Measurements from ENCODE around the gene OR1F1. TPM values are rescaled to one million over a fixed set of nuclear protein-coding genes. Genes with fewer than 3 reads are reported as not detected.

Gene OR1F1
- total RNA-seq, 2 experiments from 2014 or later, result not detected

DNA sequence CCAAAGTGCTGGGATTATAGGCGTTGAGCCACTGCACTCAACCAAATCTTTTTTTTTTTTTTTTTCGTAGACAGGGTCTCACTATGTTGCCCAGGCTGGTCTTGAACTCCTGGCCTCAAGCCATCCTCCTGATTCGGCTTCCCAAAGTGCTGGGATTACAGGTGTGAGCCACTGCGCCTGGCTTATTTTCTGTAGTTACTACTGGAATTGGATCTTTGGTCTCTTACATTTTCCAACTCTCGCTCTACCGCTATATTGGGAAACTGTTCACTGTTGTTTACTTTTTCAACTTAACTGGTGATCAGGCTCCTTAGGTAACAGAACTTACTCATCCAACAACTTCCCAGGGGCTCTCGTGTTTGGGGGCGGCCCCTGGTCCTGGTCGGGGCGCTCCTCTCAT, 32.8 kb downstream of the OR1F1 start:
- Mint-ChIP-seq H3K36me3 (ENCODE audit: low read depth) (peaks cover 64% of the 10 kb centered on the region), H3K27ac (no peak overlapping the region), H3K9me3 (peaks cover 59% of the 10 kb centered on the region), H3K27me3 (no peaks in the 10 kb centered on the region), H3K4me1 (peaks cover 17% of the 10 kb centered on the region), H3K4me3 (no peak overlapping the region)
- POLR2A ChIA-PET, result interaction anchor here (0.9 to 2.6 kb wide), 2 partner anchors 14 kb away, joined by 4 to 17 read pairs; partner anchors contain the start of gene ZNF200
- no peak for DNase-seq
- CTCF ChIA-PET, result no interaction called here

DNA sequence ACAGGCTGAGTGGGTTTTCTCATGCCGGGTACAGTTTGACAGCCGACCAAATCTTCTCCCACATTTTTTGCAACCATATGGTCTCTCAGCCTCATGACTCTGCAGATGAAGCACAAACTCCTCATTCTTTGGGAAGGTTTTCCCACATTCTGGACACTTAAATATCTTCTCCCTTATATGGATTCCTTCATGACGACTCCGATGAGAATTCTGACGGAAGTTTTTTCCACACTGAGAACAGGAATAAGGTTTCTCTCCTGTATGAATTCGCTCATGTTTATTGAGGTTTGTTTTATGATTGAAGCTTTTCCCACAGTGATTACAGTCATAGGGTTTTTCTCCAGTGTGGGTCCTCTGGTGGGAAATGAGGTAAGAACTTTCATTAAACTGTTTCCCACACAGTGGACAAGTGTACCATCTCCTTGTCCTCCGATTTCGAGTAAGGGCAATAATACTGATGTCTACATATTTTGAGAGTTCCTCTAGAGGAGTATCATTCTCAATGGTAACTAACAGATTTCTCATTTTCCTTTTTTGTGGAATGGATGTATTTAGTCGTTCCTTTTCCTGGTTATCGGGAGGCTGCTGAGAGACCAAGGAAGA, 36.0 kb downstream of the OR1F1 start:
- Mint-ChIP-seq H3K27me3 (no peaks in the 10 kb centered on the region), H3K27ac (no peak overlapping the region), H3K4me3 (no peak overlapping the region), H3K4me1 (no peaks in the 10 kb centered on the region), H3K9me3 (peaks cover 59% of the 10 kb centered on the region), H3K36me3 (ENCODE audit: low read depth) (peaks cover 71% of the 10 kb centered on the region)
- POLR2A ChIA-PET, result interaction anchor here (0.7 to 1.1 kb wide), 2 partner anchors 10 to 185 kb away, joined by 3 to 5 read pairs; no protein-coding TSS in a partner anchor
- no peak for DNase-seq
- CTCF ChIA-PET, result no interaction called here

GRCh38 chr16:3234543-3234856, 46.5 kb downstream of the OR1F1 start:
- ChIA-PET POLR2A (interaction anchor here (0.8 to 3.4 kb wide), 17 partner anchors 11 to 275 kb away, joined by 3 to 28 read pairs (median 6); partner anchors contain the start of genes OR1F1, TIGD7, ZNF174 and ZNF263), CTCF (interaction anchor here (0.6 kb wide), 1 partner anchor 232 kb away, joined by 4 read pairs; no protein-coding TSS in a partner anchor)
- Mint-ChIP-seq H3K4me1 (peaks cover 31% of the 10 kb centered on the region), H3K9me3 (peaks cover 39% of the 10 kb centered on the region), H3K27ac (peak overlapping the region; percentile 97), H3K4me3 (peak overlapping the region; percentile 83), H3K36me3 (ENCODE audit: low read depth) (peaks cover 59% of the 10 kb centered on the region), H3K27me3 (no peaks in the 10 kb centered on the region)
- no peak for DNase-seq

GRCh38 chr16:3234857-3235561, 47.0 kb downstream of the OR1F1 start, which contains the start of gene ZNF200:
ZNF200 (minus strand) TSS chr16:3235158; CDS start chr16:3233755, 1,403 bp downstream.
- DNase-seq, result peak; percentile 95
- H3K9me3 Mint-ChIP-seq, result peaks cover 37% of the 10 kb centered on the region
- peaks cover 55% of the 10 kb centered on the region for H3K36me3 Mint-ChIP-seq (ENCODE audit: low read depth)
- H3K4me1 Mint-ChIP-seq, result peaks cover 31% of the 10 kb centered on the region
- H3K27me3 Mint-ChIP-seq, result no peaks in the 10 kb centered on the region
- ChIA-PET POLR2A (interaction anchor here (0.7 to 3.4 kb wide), 20 partner anchors 14 to 274 kb away, joined by 3 to 28 read pairs (median 4); partner anchors contain the start of genes NAA60, OR1F1, TIGD7 and ZNF174), CTCF (interaction anchor here (1.3 kb wide), 1 partner anchor 43 kb away, joined by 3 read pairs; no protein-coding TSS in a partner anchor)
- H3K27ac Mint-ChIP-seq, result peak within 1 kb of the TSS; percentile 97
- H3K4me3 Mint-ChIP-seq, result peak within 1 kb of the TSS; percentile 83

- H3K27me3 Mint-ChIP-seq, result no peaks in the 10 kb centered on the region
- peak overlapping the region; percentile 77 for H3K27ac Mint-ChIP-seq
- peaks cover 45% of the 10 kb centered on the region for H3K36me3 Mint-ChIP-seq (ENCODE audit: low read depth)
- peaks cover 26% of the 10 kb centered on the region for H3K9me3 Mint-ChIP-seq
- H3K4me1 Mint-ChIP-seq, result peaks cover 31% of the 10 kb centered on the region
- peak; percentile 76 for DNase-seq
- peak overlapping the region; percentile 65 for H3K4me3 Mint-ChIP-seq
- POLR2A ChIA-PET, result interaction anchor here (0.7 to 3.4 kb wide), 12 partner anchors 13 to 273 kb away, joined by 3 to 28 read pairs (median 6); partner anchors contain the start of genes NAA60, ZNF174, ZNF263 and ZNF597
- CTCF ChIA-PET, result interaction anchor here (1.3 kb wide), 1 partner anchor 44 kb away, joined by 3 read pairs; no protein-coding TSS in a partner anchor
Observed at GRCh38 chr16:3235856-3236669, 48.1 kb downstream of the OR1F1 start.

DNA sequence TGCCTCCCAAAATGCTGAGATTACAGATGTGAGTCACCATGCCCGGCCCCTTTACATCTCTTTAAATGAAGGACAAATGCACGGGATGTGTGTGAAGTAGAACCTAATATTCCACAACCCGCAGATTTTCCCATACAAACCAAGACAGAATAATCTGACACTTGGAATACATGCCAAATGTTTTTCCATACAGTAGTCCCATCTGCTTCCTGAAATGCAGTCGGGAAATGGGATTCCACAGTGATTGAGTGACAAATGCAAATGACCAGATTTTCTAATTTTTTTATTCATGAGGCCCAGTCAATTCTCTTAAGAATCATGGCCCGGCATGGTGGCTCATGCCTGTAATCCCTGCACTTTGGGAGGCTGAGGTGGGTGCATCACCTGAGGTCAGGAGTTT, 53.8 kb downstream of the OR1F1 start:
- Mint-ChIP-seq H3K36me3 (ENCODE audit: low read depth) (no peaks in the 10 kb centered on the region), H3K27me3 (no peaks in the 10 kb centered on the region), H3K9me3 (peaks cover 4% of the 10 kb centered on the region), H3K4me3 (no peak overlapping the region), H3K4me1 (no peaks in the 10 kb centered on the region), H3K27ac (no peak overlapping the region)
- CTCF ChIA-PET, result no interaction called here
- POLR2A ChIA-PET, result no interaction called here
- no peak for DNase-seq

GRCh38 chr16:3242709-3243108, 54.7 kb downstream of the OR1F1 start:
- ChIA-PET CTCF (no interaction called here), POLR2A (no interaction called here)
- H3K36me3 Mint-ChIP-seq (ENCODE audit: low read depth), result no peaks in the 10 kb centered on the region
- no peaks in the 10 kb centered on the region for H3K27me3 Mint-ChIP-seq
- no peak overlapping the region for H3K27ac Mint-ChIP-seq
- H3K9me3 Mint-ChIP-seq, result peaks cover 4% of the 10 kb centered on the region
- no peak for DNase-seq
- H3K4me1 Mint-ChIP-seq, result no peaks in the 10 kb centered on the region
- H3K4me3 Mint-ChIP-seq, result no peak overlapping the region

DNA sequence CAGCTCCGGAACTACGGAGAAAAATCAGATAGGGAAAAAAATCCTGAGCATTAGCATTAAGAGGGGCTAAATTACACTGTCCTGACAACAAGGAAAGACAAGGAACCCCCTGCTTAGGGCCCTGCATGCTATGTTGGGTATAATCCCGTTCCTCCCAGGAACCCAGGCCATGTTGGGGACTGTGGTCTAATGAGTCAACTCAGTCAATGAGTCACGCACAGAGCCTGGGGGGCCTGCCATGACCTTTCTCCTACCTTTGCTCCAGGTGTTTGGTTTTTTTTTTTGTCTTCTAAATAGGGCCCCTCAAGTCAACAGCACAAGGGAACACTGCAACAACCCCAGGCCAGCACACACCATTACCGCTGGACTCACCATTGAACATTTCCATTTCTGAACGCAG, 55.9 kb downstream of the OR1F1 start:
- H3K9me3 Mint-ChIP-seq, result peaks cover 4% of the 10 kb centered on the region
- no peak for DNase-seq
- no peaks in the 10 kb centered on the region for H3K27me3 Mint-ChIP-seq
- ChIA-PET POLR2A (no interaction called here), CTCF (no interaction called here)
- H3K4me1 Mint-ChIP-seq, result no peaks in the 10 kb centered on the region
- H3K27ac Mint-ChIP-seq, result no peak overlapping the region
- no peaks in the 10 kb centered on the region for H3K36me3 Mint-ChIP-seq (ENCODE audit: low read depth)
- no peak overlapping the region for H3K4me3 Mint-ChIP-seq

GRCh38 chr16:3246002-3246401, 58.0 kb downstream of the OR1F1 start:
- CTCF ChIA-PET, result no interaction called here
- H3K9me3 Mint-ChIP-seq, result peaks cover 4% of the 10 kb centered on the region
- no peaks in the 10 kb centered on the region for H3K27me3 Mint-ChIP-seq
- no peak for DNase-seq
- no peaks in the 10 kb centered on the region for H3K36me3 Mint-ChIP-seq (ENCODE audit: low read depth)
- no peak overlapping the region for H3K27ac Mint-ChIP-seq
- no peaks in the 10 kb centered on the region for H3K4me1 Mint-ChIP-seq
- H3K4me3 Mint-ChIP-seq, result no peak overlapping the region
- POLR2A ChIA-PET, result no interaction called here

- Mint-ChIP-seq H3K9me3 (peaks cover 4% of the 10 kb centered on the region), H3K4me3 (no peak overlapping the region), H3K27me3 (no peaks in the 10 kb centered on the region), H3K36me3 (ENCODE audit: low read depth) (no peaks in the 10 kb centered on the region), H3K27ac (no peak overlapping the region), H3K4me1 (no peaks in the 10 kb centered on the region)
- CTCF ChIA-PET, result no interaction called here
- POLR2A ChIA-PET, result no interaction called here
- DNase-seq, result no peak
Observed at GRCh38 chr16:3246876-3247275, 58.9 kb downstream of the OR1F1 start.

GRCh38 chr16:3248596-3248995, 60.6 kb downstream of the OR1F1 start:
- no peaks in the 10 kb centered on the region for H3K36me3 Mint-ChIP-seq (ENCODE audit: low read depth)
- CTCF ChIA-PET, result no interaction called here

GRCh38 chr16:3249020-3249419, 61.0 kb downstream of the OR1F1 start:
- POLR2A ChIA-PET, result interaction anchor here (1.4 kb wide), 1 partner anchor 14 kb away, joined by 4 read pairs; no protein-coding TSS in a partner anchor
- H3K4me1 Mint-ChIP-seq, result no peaks in the 10 kb centered on the region
- no peak overlapping the region for H3K27ac Mint-ChIP-seq
- H3K4me3 Mint-ChIP-seq, result no peak overlapping the region
- DNase-seq, result no peak
- CTCF ChIA-PET, result no interaction called here
- no peaks in the 10 kb centered on the region for H3K27me3 Mint-ChIP-seq
- H3K9me3 Mint-ChIP-seq, result peaks cover 2% of the 10 kb centered on the region
- H3K36me3 Mint-ChIP-seq (ENCODE audit: low read depth), result no peaks in the 10 kb centered on the region

More at GRCh38 chr16:3248596-3248995, 60.6 kb downstream of the OR1F1 start:
- Mint-ChIP-seq H3K4me1 (no peaks in the 10 kb centered on the region), H3K4me3 (no peak overlapping the region), H3K27ac (no peak overlapping the region), H3K9me3 (peaks cover 2% of the 10 kb centered on the region), H3K27me3 (no peaks in the 10 kb centered on the region)
- no peak for DNase-seq
- POLR2A ChIA-PET, result interaction anchor here (1.4 kb wide), 1 partner anchor 13 kb away, joined by 4 read pairs; no protein-coding TSS in a partner anchor

GRCh38 chr16:3249451-3249850, 61.4 kb downstream of the OR1F1 start:
- Mint-ChIP-seq H3K9me3 (peaks cover 2% of the 10 kb centered on the region), H3K36me3 (ENCODE audit: low read depth) (no peaks in the 10 kb centered on the region), H3K4me1 (no peaks in the 10 kb centered on the region), H3K27ac (no peak overlapping the region), H3K27me3 (no peaks in the 10 kb centered on the region), H3K4me3 (no peak overlapping the region)
- CTCF ChIA-PET, result no interaction called here
- POLR2A ChIA-PET, result interaction anchor here (1.4 kb wide), 1 partner anchor 14 kb away, joined by 4 read pairs; no protein-coding TSS in a partner anchor
- no peak for DNase-seq

All from activated CD4-positive, alpha-beta memory T cell treated with anti-CD3 and anti-CD28 coated beads, Interleukin-2, amount 10 ng/mL, durations not matched to agents 7 days and 5 days (primary cell).